ENCODE measurements around the gene MYZAP.
"Not testable (repeated sequence)": the region's sequence is repeated elsewhere in the genome, so short reads cannot be mapped to it uniquely, and the experiment has no call there.

The MYZAP gene

GRCh38 chr15:57592836-57593420, 1.2 kb downstream of the MYZAP start:
- DNase-seq (ENCODE audit: low spot score): no peak

DNA sequence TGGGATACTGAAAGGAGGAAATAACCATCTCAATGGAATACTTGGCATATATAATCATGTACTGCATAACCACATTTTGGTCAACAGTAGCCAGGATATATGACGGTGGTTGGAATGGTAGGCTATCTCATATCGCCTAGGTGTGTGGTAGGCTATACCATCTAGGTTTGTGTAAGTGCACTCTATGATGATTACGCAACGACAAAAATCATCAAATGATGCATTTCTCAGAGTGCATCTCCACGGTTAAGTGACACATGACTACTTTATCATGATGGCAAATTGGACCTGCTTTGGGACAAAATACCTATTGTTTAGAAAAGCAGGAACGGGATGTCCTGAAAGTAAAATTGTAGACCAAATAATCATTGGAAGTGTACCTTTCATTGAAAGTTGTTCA, 2.8 kb downstream of the MYZAP start:
- DNase-seq (ENCODE audit: low spot score): no peak

DNA sequence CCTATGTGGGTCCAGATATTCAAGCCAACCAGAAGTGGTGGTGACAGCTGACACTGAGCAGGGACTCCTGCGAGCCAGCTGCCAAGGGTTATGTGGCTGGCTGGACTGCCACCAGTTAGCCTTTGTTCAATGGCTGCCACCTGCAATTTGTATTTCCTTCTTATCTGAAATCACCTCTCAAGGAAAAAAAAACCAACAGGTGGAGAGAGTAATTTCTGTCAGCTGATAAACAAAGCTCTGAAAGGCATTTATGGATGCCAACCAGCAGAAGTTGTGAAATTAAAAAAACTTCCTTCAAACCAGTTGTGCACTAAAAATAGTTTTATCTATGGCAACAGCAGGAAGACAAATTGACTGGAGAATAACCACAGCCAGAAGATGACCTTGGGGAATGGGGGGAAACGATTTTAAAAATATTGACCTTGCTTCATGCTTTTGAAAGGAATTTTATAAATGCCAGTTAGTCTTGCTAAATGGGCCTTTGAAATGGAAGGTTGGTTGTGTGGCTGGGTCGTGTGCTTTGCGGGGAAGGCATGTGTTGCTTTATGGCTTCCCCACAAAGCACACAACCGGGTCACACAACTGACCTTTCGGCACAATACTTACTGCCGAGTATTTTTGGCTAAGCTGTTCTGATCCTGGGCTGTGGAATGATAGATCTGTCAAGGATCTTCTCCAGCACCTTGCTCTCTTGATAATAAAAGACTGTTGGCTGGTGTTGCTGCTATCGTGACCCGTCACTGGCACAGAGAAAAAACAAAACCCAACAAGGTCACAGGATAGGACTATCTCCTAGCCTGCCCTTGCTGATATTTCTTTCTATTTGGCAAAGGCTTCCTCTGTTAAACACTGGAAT, 3.5 kb downstream of the MYZAP start:
- DNase-seq (ENCODE audit: low spot score): no peak

- no peak for DNase-seq (ENCODE audit: low spot score)
These were observed 4.7 kb downstream of the MYZAP start for GRCh38 chr15:57596301-57596855.

DNA sequence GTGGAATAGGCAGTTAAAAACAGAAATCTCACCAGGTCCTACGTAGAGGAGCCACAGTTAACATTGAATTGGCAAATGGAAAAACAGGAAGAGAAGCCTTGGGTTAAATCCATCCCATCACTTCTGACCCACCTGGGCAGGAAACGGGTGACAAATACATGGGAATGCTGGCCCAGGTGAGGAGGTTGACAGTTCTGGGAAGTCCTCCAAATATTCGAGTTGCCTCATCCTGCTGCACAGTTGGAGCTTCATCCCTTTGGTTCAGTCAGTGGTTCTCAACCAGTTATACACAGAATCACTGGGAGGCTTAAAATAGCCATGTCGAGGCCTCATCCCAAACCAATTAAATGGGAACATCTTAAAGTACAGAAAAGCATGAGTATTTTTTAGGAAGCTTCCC, 5.3 kb downstream of the MYZAP start:
- no peak for DNase-seq (ENCODE audit: low spot score)

DNA sequence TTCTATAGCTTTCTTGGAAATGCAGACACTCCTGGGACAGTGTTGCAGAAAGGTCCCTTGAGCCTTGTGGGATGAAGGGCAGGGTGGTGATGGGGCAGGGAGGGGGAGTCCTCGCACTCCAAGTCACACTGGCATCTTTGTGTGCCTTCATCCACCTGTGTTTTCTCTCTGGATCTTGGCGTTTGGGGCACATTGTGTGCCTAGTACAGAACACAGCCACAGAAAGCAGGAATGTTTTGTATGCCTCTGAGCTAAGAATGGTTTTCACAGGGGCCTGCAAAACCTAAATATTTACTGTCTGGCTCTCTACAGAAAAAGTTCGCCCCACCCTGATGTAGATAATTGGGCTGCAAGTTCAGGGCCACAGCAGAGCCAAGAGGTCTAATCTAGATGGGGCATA, 5.7 kb downstream of the MYZAP start:
- no peak for DNase-seq (ENCODE audit: low spot score)

DNA sequence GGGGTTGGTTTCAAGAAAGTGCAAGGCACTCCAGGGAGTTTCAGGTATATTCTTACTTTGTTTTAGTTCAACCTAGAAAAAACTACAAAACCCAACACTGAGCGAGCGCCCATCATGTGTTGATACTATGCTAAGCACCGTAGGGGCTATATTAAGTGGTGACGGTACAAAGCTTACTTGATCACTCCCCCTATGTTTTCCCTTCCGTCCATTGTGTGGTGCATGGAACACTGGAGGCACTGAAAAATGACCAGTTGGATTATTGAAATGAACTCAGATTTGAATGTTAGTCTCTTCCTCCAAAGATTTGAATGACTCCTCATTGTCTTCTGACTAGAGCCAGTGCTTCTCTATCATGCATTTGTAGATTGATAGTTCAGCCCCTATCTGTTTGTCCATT, 6.6 kb downstream of the MYZAP start:
- no peak for DNase-seq (ENCODE audit: low spot score)

DNA sequence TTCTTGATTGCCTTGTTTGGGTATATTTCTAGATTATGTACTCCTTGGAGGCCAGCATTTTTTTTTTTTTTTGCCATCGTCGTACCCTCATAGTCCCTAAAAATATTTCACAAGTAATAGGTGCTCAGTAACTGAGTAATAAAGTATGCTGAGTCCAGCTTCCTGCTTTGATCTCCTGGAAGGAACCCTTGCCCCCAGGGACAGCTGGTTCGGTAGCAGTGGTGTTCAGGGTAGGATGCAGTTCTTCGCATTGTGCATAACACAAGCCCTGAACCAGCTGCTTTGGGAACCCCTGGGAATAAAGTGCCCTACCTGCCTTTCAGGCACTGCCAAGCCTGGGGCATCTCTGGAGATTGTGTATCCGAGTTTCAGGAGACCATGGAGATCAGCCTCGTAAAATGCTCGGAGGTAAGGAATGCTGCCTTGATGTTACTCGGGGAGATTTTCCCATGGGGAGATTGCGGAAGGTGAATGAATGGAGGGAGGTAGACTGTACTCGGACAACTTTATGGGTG, 7.6 kb downstream of the MYZAP start:
- DNase-seq (ENCODE audit: low spot score): no peak

DNA sequence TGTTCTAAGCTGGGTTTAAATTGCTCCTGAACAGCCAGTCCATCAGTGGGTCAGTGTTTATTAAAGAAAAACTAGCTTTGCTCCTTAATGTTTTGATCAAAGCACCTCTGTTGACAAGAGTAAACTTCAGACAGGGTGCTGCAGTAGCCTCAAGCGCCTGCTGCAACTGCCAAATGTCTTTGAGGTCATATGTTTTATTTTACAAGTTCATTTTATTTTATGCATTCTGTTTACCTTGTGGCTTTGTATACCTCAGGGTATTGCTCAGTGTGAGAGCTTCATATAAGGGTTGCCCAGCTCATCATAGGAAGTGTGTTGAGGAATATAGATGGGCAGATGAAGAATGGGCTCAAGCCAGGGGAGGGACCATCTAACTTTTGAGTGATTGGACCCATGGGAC, 8.5 kb downstream of the MYZAP start:
- DNase-seq (ENCODE audit: low spot score): no peak

GRCh38 chr15:57604507-57604906, 12.8 kb downstream of the MYZAP start:
- DNase-seq (ENCODE audit: low spot score): no peak

DNA sequence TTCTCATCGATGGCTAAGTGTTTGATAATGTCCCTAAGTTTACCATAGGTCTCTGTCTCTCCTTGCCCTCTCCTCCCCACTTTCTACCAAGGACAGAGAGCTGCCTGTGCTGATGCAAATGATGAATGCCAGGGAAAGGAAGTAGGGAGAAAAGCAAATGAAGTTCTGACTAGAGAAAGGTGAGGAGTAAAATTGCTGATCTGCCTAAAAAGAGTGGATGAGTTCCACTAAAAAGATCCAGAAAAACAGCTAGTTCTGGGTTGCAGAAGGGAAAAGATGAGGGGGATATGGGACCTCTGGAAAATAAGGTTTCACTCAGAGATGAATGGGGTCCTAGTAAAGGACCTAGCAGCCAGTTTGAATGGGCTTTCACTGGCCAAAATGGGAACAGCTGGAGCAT, 13.8 kb downstream of the MYZAP start:
- DNase-seq (ENCODE audit: low spot score): no peak

- no peak for DNase-seq (ENCODE audit: low spot score)
These were observed 14.3 kb downstream of the MYZAP start for GRCh38 chr15:57606048-57606447.

GRCh38 chr15:57606816-57607215, 15.1 kb downstream of the MYZAP start:
- DNase-seq (ENCODE audit: low spot score): no peak

DNA sequence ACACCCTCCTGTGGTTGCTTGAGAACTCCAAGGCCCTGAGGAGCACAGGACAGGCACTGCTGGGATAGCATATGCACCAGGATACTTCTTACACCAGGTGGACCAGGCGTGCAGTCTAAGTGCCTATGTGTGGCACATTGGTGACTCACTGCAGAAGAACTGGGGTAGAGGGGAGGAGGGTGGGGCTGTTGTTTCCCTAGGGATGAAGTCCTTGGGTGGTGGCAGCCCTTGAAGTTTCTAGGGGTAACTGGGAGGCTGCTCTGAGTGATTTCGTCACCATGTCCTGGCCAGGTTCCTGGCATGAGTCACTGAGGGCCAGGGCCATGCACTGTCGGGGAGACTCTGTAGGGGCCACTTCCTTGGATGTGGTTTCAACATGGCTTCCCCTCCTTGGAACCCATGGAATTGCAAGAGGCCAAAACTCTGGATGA, 15.9 kb downstream of the MYZAP start:
- DNase-seq (ENCODE audit: low spot score): no peak

DNA sequence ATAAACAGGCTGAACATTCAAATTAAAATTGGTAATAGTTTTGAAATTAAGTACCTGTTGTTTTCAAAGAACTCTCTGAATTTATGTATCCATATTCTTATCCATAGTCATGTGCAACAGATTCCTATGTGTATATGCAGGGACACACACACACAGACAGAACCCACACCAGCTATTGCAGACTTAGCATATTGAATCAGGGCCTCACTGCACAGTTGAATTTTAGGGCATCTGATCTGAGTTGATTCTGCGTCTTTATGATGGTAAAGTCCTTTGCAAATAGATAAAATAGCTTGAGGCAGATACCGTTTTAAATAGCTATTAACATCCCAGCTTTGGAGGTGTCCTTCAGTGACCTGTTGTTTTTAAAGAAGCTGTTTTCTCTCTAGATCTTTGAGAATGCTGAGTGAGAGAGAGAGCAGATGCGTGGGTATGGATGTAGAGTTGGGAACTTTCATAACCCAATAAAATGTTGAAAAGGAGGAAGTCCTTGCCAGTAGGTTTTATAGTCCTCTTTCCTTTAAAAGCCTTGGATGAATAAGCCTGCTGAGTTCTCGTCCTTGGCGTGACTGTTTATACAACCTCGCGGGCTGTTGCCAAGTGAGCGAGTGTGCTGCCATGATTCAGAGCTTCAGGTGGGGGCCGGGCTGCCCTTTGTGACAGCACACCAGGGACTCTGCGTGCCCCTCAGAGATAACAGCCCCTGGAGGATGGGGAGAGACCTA, 18.3 kb downstream of the MYZAP start:
- DNase-seq (ENCODE audit: low spot score): no peak

DNA sequence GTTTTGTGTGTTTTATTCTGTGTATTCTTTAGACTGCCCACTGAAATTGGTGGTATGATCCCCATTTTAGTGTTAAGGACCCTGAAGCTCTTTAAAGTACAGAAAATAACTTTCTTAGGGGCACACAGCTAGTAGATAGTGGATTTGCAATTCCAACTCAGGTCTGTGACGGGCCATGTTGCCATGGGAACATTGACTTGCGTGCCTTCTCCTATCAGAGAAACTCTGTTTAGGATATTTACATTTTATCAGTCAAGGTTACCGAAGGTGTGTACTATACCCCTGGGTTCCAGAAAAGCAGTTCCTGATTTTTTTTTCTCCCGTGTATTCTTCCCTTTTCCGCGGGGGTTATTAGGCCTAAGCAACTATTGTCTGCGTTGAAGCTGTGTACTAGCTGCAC, 19.4 kb downstream of the MYZAP start:
- DNase-seq (ENCODE audit: low spot score): no peak

DNA sequence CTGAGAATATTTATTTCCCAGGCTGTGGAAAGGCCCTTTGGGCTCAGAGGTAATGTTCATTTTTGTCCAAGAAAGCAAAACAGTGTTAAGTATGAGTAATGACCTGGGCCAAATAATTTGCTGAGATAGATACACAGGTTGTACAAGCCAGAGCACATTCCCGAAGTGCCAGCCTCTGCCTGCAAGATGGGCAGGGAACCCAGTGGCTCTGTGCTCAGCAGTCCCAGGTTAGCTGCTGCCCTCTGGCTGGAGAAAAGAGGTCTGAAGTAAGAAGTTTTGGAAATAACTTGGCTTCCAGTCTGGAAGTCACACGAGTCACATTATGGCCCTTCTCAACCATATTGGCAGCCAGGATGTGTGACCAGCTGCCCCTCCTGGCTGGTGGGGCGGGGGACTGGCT, 20.2 kb downstream of the MYZAP start:
- no peak for DNase-seq (ENCODE audit: low spot score)

GRCh38 chr15:57614241-57614640, 22.5 kb downstream of the MYZAP start:
- no peak for DNase-seq (ENCODE audit: low spot score)

- DNase-seq (ENCODE audit: low spot score): not testable (repeated sequence)
These were observed 24.3 kb downstream of the MYZAP start for GRCh38 chr15:57615951-57616496.

DNA sequence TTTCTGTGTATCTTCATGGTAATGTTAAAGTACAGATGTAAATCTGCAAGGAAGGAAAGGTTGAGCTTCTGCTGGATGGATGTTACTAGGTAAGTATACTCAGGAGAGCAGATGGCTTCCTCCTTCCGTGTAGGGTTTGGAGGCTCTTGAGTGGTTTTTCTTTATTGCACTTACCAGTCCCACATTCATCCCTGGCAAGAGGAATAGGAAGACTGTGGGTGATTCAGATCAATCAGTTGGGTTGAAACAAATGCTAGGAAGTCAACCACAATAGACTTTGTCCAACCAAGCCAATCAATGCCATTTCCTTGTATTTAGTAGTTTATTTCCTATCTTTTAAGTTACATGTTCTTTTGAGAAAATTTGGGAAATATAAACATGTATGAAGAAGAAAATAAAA, 26.6 kb downstream of the MYZAP start:
- no peak for DNase-seq (ENCODE audit: low spot score)

GRCh38 chr15:57619746-57620145, 28.0 kb downstream of the MYZAP start:
- DNase-seq (ENCODE audit: low spot score): no peak

GRCh38 chr15:57624730-57625129, 33.0 kb downstream of the MYZAP start:
- DNase-seq (ENCODE audit: low spot score): no peak
